SK-N-SH treated with all-trans-retinoic acid at 6 μM for 48 hours (cell line): ENCODE measurements around the gene TMUB2.

Source experiments
- ARNTL ChIP-seq: fragments of 450-650 bp; formaldehyde crosslinking; IDR thresholded peaks from 2 replicates; pipeline ENCODE4 v1.5.0; 2020; ENCODE audit warnings: low read depth, mild to moderate bottlenecking, moderate library complexity, borderline replicate concordance
- CREB5 ChIP-seq: fragments of 250-450 bp; sonication (Bioruptor Pico); IDR thresholded peaks from 2 replicates; pipeline ENCODE4 v1.5.1; 2020; ENCODE audit warnings: low read depth, mild to moderate bottlenecking, moderate library complexity
- ESRRG ChIP-seq: fragments of 250-450 bp; sonication (Bioruptor Pico); IDR thresholded peaks from 2 replicates; pipeline ENCODE4 v1.6.1; 2021; ENCODE audit warnings: mild to moderate bottlenecking
- POU6F1 ChIP-seq: fragments of 250-450 bp; sonication (Bioruptor Pico); IDR thresholded peaks from 2 replicates; pipeline ENCODE4 v1.8.0; 2021; ENCODE audit warnings: low read depth, mild to moderate bottlenecking, moderate library complexity, borderline replicate concordance
- RARB ChIP-seq: fragments of 250-450 bp; sonication (Bioruptor Pico); IDR thresholded peaks from 2 replicates; pipeline ENCODE4 v1.8.0; 2021; ENCODE audit warnings: mild to moderate bottlenecking, moderate library complexity
- ZFP30 ChIP-seq: fragments of 450-650 bp; formaldehyde crosslinking; IDR thresholded peaks from 2 replicates; pipeline ENCODE4 v1.5.0; 2022; ENCODE audit warnings: mild to moderate bottlenecking, moderate library complexity
- ZNF70 ChIP-seq: fragments of 450-650 bp; formaldehyde crosslinking; IDR thresholded peaks from 2 replicates; pipeline ENCODE4 v1.5.0; 2020; ENCODE audit warnings: mild to moderate bottlenecking, moderate library complexity

- TF ChIP-seq ARNTL (CRISPR knock-in tag) (no peak), ZNF70 (CRISPR knock-in tag) (no peak), POU6F1 (CRISPR knock-in tag) (no peak), ZFP30 (CRISPR knock-in tag) (no peak), ESRRG (CRISPR knock-in tag) (no peak), RARB (CRISPR knock-in tag) (no peak), CREB5 (no peak)
Observed at GRCh38 chr17:44200478-44201155, 13.8 kb downstream of the TMUB2 start.
